SU-DHL-6 (cell line): Measurements from ENCODE around the gene CYP1B1.

Source experiments
- CTCF ChIP-seq: fragments of 200-600 bp; sonication (generic); IDR thresholded peaks from one replicate; pipeline ENCODE4 v1.5.1; 2017; ENCODE audit warnings: antibody characterized with exemption, mild to moderate bottlenecking, low read length, moderate library complexity; ENCODE audit not compliant: insufficient read depth, poor library complexity, severe bottlenecking
- EZH2phosphoT487 ChIP-seq: fragments of 200-600 bp; sonication (generic), shearing (Covaris generic); conservative IDR thresholded peaks from 2 replicates; pipeline ENCODE4 v1.6.1; 2018; ENCODE audit warnings: mild to moderate bottlenecking, antibody characterized with exemption, low read length, moderate library complexity, mixed read lengths

GRCh38 chr2:38030635-38031355 is 45.2 kb downstream of the CYP1B1 start:
- no peak for TF ChIP-seq CTCF
- TF ChIP-seq EZH2phosphoT487, result no peak
